ENCODE data around the gene IKZF1.

The IKZF1 gene

GRCh38 chr7:50283731-50284130 lies 20.8 kb upstream of the IKZF1 start:
- no peak for DNase-seq (ENCODE audit: low spot score)

GRCh38 chr7:50284296-50284695 lies 20.2 kb upstream of the IKZF1 start:
- DNase-seq (ENCODE audit: low spot score), result no peak

GRCh38 chr7:50285269-50285668 lies 19.2 kb upstream of the IKZF1 start:
- DNase-seq (ENCODE audit: low spot score), result no peak

GRCh38 chr7:50287129-50287528 lies 17.4 kb upstream of the IKZF1 start:
- no peak for DNase-seq (ENCODE audit: low spot score)

GRCh38 chr7:50292165-50292757 lies 12.3 kb upstream of the IKZF1 start:
- no peak for DNase-seq (ENCODE audit: low spot score)

GRCh38 chr7:50292763-50293162 lies 11.8 kb upstream of the IKZF1 start:
- no peak for DNase-seq (ENCODE audit: low spot score)

- DNase-seq (ENCODE audit: low spot score), result no peak
These were observed 10.9 kb upstream of the IKZF1 start for GRCh38 chr7:50293509-50294179.

- no peak for DNase-seq (ENCODE audit: low spot score)
These were observed 9.4 kb upstream of the IKZF1 start for GRCh38 chr7:50295133-50295532.

- DNase-seq (ENCODE audit: low spot score), result no peak
These were observed 7.7 kb upstream of the IKZF1 start for GRCh38 chr7:50296799-50297198.

- no peak for DNase-seq (ENCODE audit: low spot score)
These were observed 5.5 kb upstream of the IKZF1 start for GRCh38 chr7:50298811-50299562.

- DNase-seq (ENCODE audit: low spot score), result no peak
These were observed 4.2 kb upstream of the IKZF1 start for GRCh38 chr7:50300336-50300735.

GRCh38 chr7:50302486-50303334 lies 1.8 kb upstream of the IKZF1 start:
- DNase-seq (ENCODE audit: low spot score), result no peak

GRCh38 chr7:50303335-50304128 lies 984 bp upstream of the IKZF1 start:
- no peak for DNase-seq (ENCODE audit: low spot score)

GRCh38 chr7:50304911-50305582 lies 531 bp downstream of the IKZF1 start:
- no peak for DNase-seq (ENCODE audit: low spot score)

GRCh38 chr7:50305583-50306493 lies 1.3 kb downstream of the IKZF1 start:
- no peak for DNase-seq (ENCODE audit: low spot score)

- DNase-seq (ENCODE audit: low spot score), result no peak
These were observed 2.2 kb downstream of the IKZF1 start for GRCh38 chr7:50306494-50307367.

- DNase-seq (ENCODE audit: low spot score), result no peak
These were observed 3.0 kb downstream of the IKZF1 start for GRCh38 chr7:50307368-50308032.

- DNase-seq (ENCODE audit: low spot score), result no peak
These were observed 3.7 kb downstream of the IKZF1 start for GRCh38 chr7:50308203-50308531.

Data from kidney capillary endothelial cell (primary cell).